HEK293 (cell line): ENCODE data around the gene PNPLA5.

Source experiments
- CTCF ChIA-PET: fragments of 350-600 bp; formaldehyde crosslinking; extraction: SDS; loops from one replicate; lab custom pipeline; 2021; ENCODE audit warnings: antibody characterized with exemption; lab: Yijun Ruan, JAX
- POLR2A ChIA-PET: fragments of 300-600 bp; formaldehyde crosslinking; extraction: SDS; loops from one replicate; lab custom pipeline; 2020; ENCODE audit warnings: antibody characterized with exemption, inconsistent platforms; lab: Yijun Ruan, JAX
- H3K27ac ChIP-seq: fragments of 200-500 bp; sonication (Bioruptor generic); 2 replicates; pipeline ENCODE4 v1.5.1; 2014; ENCODE audit warnings: low read depth, low read length, control low read depth, inconsistent platforms; ENCODE audit errors: extremely low read depth
- H3K36me3 ChIP-seq, 2 experiments: fragments of 200-500 bp in 1 of 2; sonication (Bioruptor generic) in 1 of 2; 1 replicate in 1 of 2; 2 replicates in 1 of 2; pipeline ENCODE4 v1.5.1; 2014 to 2017; ENCODE audit warnings: inconsistent platforms in 2 of 2, low read length in 2 of 2; ENCODE audit not compliant: control insufficient read depth in 2 of 2, insufficient read depth in 1 of 2
- H3K4me1 ChIP-seq: fragments of 200-500 bp; sonication (Bioruptor generic); 2 replicates; pipeline ENCODE4 v1.5.1; 2014; ENCODE audit warnings: mild to moderate bottlenecking, low read length, inconsistent platforms; ENCODE audit not compliant: control insufficient read depth, insufficient read depth
- H3K4me3 ChIP-seq: 2 replicates; pipeline ENCODE4 v1.5.1; 2011; ENCODE audit warnings: low read depth, mild to moderate bottlenecking, control low read depth, low read length, moderate library complexity
- H3K9me3 ChIP-seq: fragments of 200-500 bp; sonication (Bioruptor generic); 2 replicates; pipeline ENCODE4 v1.5.1; 2014; ENCODE audit warnings: low read depth, low read length, inconsistent platforms; ENCODE audit not compliant: control insufficient read depth, insufficient read depth
- BCL11B ChIP-seq: fragments of 450-650 bp; formaldehyde crosslinking; IDR thresholded peaks from 2 replicates; pipeline ENCODE4 v1.5.1; 2016; ENCODE audit warnings: low read depth, missing biosample characterization, missing genetic modification characterization
- EGR2 ChIP-seq: fragments of 450-650 bp; formaldehyde crosslinking; IDR thresholded peaks from 2 replicates; pipeline ENCODE4 v1.5.1; 2016; ENCODE audit warnings: low read depth, missing biosample characterization, missing genetic modification characterization
- IKZF3 ChIP-seq: fragments of 450-650 bp; IDR thresholded peaks from 2 replicates; pipeline ENCODE4 v1.5.0; 2018; ENCODE audit warnings: missing biosample characterization, mild to moderate bottlenecking, missing genetic modification characterization, moderate library complexity
- MEIS1 ChIP-seq: sonication (generic); formaldehyde crosslinking; IDR thresholded peaks from 2 replicates; pipeline ENCODE4 v1.8.1; 2022; ENCODE audit warnings: missing genetic modification reagents, mild to moderate bottlenecking, borderline replicate concordance
- TSHZ1 ChIP-seq: fragments of 450-650 bp; formaldehyde crosslinking; IDR thresholded peaks from 2 replicates; pipeline ENCODE4 v1.5.1; 2016; ENCODE audit warnings: missing biosample characterization, missing genetic modification characterization, borderline replicate concordance
- YY1 ChIP-seq: fragments of 450-650 bp; formaldehyde crosslinking; IDR thresholded peaks from 2 replicates; pipeline ENCODE4 v1.5.1; 2018; ENCODE audit warnings: missing biosample characterization, missing genetic modification characterization
- ZBTB17 ChIP-seq: fragments of 450-650 bp; formaldehyde crosslinking; IDR thresholded peaks from 2 replicates; pipeline ENCODE4 v1.5.1; 2016; ENCODE audit warnings: missing biosample characterization, missing genetic modification characterization
- ZBTB21 ChIP-seq: fragments of 450-650 bp; formaldehyde crosslinking; IDR thresholded peaks from 2 replicates; pipeline ENCODE4 v1.5.1; 2017; ENCODE audit warnings: missing biosample characterization, missing genetic modification characterization
- ZBTB8A ChIP-seq: fragments of 450-650 bp; formaldehyde crosslinking; IDR thresholded peaks from 2 replicates; pipeline ENCODE4 v1.5.1; 2016; ENCODE audit warnings: missing biosample characterization, missing genetic modification characterization
- ZFHX2 ChIP-seq: fragments of 450-650 bp; formaldehyde crosslinking; conservative IDR thresholded peaks from 2 replicates; pipeline ENCODE4 v1.5.1; 2016; ENCODE audit warnings: missing biosample characterization, missing genetic modification characterization
- ZFP69B ChIP-seq: fragments of 450-650 bp; formaldehyde crosslinking; IDR thresholded peaks from 2 replicates; pipeline ENCODE4 v1.5.1; 2016; ENCODE audit warnings: missing biosample characterization, missing genetic modification characterization
- ZNF211 ChIP-seq: fragments of 450-650 bp; formaldehyde crosslinking; IDR thresholded peaks from 2 replicates; pipeline ENCODE4 v1.5.1; 2016; ENCODE audit warnings: low read depth, missing biosample characterization, missing genetic modification characterization
- ZNF223 ChIP-seq: fragments of 450-650 bp; formaldehyde crosslinking; IDR thresholded peaks from 2 replicates; pipeline ENCODE4 v1.5.1; 2016; ENCODE audit warnings: missing biosample characterization, missing genetic modification characterization
- ZNF302 ChIP-seq: fragments of 450-650 bp; formaldehyde crosslinking; IDR thresholded peaks from 2 replicates; pipeline ENCODE4 v1.5.1; 2016; ENCODE audit warnings: missing biosample characterization, missing genetic modification characterization, low read depth
- ZNF362 ChIP-seq: fragments of 450-650 bp; formaldehyde crosslinking; IDR thresholded peaks from 2 replicates; pipeline ENCODE4 v1.5.1; 2016; ENCODE audit warnings: missing biosample characterization, missing genetic modification characterization
- ZNF404 ChIP-seq: fragments of 450-650 bp; formaldehyde crosslinking; IDR thresholded peaks from 2 replicates; pipeline ENCODE4 v1.5.1; 2017; ENCODE audit warnings: missing biosample characterization, missing genetic modification characterization
- ZNF416 ChIP-seq: fragments of 450-650 bp; formaldehyde crosslinking; IDR thresholded peaks from 2 replicates; pipeline ENCODE4 v1.5.1; 2016; ENCODE audit warnings: missing biosample characterization, missing genetic modification characterization
- ZNF433 ChIP-seq: fragments of 450-650 bp; formaldehyde crosslinking; IDR thresholded peaks from 2 replicates; pipeline ENCODE4 v1.5.1; 2016; ENCODE audit warnings: missing biosample characterization, missing genetic modification characterization, low read depth
- ZNF558 ChIP-seq: fragments of 450-650 bp; formaldehyde crosslinking; IDR thresholded peaks from 2 replicates; pipeline ENCODE4 v1.5.1; 2016; ENCODE audit warnings: missing biosample characterization, missing genetic modification characterization
- ZNF585B ChIP-seq: fragments of 450-650 bp; formaldehyde crosslinking; IDR thresholded peaks from 2 replicates; pipeline ENCODE4 v1.5.1; 2016; ENCODE audit warnings: missing biosample characterization, missing genetic modification characterization
- ZNF626 ChIP-seq: fragments of 450-650 bp; sonication (Bioruptor Pico); formaldehyde crosslinking; IDR thresholded peaks from 2 replicates; pipeline ENCODE4 v1.5.1; 2018; ENCODE audit warnings: missing biosample characterization, missing genetic modification characterization, inconsistent platforms
- ZNF768 ChIP-seq: fragments of 450-650 bp; formaldehyde crosslinking; IDR thresholded peaks from 2 replicates; pipeline ENCODE4 v1.5.1; 2018; ENCODE audit warnings: missing biosample characterization, mild to moderate bottlenecking, missing genetic modification characterization
- ZNF785 ChIP-seq: fragments of 450-650 bp; formaldehyde crosslinking; IDR thresholded peaks from 2 replicates; pipeline ENCODE4 v1.5.1; 2016; ENCODE audit warnings: missing biosample characterization, missing genetic modification characterization
- ZXDB ChIP-seq: fragments of 450-650 bp; formaldehyde crosslinking; IDR thresholded peaks from 2 replicates; pipeline ENCODE4 v1.5.1; 2016; ENCODE audit warnings: missing biosample characterization, missing genetic modification characterization
- TF ChIP-seq, protein P1 (sequence below): fragments of 450-650 bp; formaldehyde crosslinking; IDR thresholded peaks from 2 replicates; pipeline ENCODE4 v1.5.1; 2016; ENCODE audit warnings: missing biosample characterization, missing genetic modification characterization

The PNPLA5 gene

GRCh38 chr22:43891360-43892182 is at the start of gene PNPLA5 (continued):
- TF ChIP-seq ZXDB (tag by site-specific recombination), result no peak
- TF ChIP-seq ZNF626 (tag by site-specific recombination), result no peak
- no peak for TF ChIP-seq ZNF585B (tag by site-specific recombination)
- no peak for TF ChIP-seq BCL11B (tag by site-specific recombination)
- no peak for TF ChIP-seq IKZF3 (tag by site-specific recombination)
- peak; percentile 87 for TF ChIP-seq ZBTB17 (tag by site-specific recombination)
- no peak for TF ChIP-seq ZFP69B (tag by site-specific recombination)
- no peak for TF ChIP-seq ZNF211 (tag by site-specific recombination)
- TF ChIP-seq TSHZ1 (tag by site-specific recombination), result no peak
- no peak for TF ChIP-seq ZNF785 (tag by site-specific recombination)
- no peak for TF ChIP-seq ZNF416 (tag by site-specific recombination)
- peak; percentile 29; the same call in 1 of the 2 replicates for TF ChIP-seq ZBTB8A (tag by site-specific recombination)
- TF ChIP-seq EGR2 (tag by site-specific recombination), result peak; percentile 46; the same call in 1 of the 2 replicates
- TF ChIP-seq, protein P1, sequence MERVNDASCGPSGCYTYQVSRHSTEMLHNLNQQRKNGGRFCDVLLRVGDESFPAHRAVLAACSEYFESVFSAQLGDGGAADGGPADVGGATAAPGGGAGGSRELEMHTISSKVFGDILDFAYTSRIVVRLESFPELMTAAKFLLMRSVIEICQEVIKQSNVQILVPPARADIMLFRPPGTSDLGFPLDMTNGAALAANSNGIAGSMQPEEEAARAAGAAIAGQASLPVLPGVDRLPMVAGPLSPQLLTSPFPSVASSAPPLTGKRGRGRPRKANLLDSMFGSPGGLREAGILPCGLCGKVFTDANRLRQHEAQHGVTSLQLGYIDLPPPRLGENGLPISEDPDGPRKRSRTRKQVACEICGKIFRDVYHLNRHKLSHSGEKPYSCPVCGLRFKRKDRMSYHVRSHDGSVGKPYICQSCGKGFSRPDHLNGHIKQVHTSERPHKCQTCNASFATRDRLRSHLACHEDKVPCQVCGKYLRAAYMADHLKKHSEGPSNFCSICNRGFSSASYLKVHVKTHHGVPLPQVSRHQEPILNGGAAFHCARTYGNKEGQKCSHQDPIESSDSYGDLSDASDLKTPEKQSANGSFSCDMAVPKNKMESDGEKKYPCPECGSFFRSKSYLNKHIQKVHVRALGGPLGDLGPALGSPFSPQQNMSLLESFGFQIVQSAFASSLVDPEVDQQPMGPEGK (tag by site-specific recombination), result peak; percentile 30; the same call in 1 of the 2 replicates
- 0 out of 2 replicates have a peak, but pooled peaks have one; percentile 4 for TF ChIP-seq ZFHX2 (tag by site-specific recombination)

GRCh38 chr22:43941449-43941848 is 49.6 kb upstream of the PNPLA5 start:
- POLR2A ChIA-PET, result no interaction called here
- no peak overlapping the region for H3K4me3 ChIP-seq
- TF ChIP-seq MEIS1 (CRISPR knock-in tag) (no peak), ZNF768 (tag by site-specific recombination) (0 out of 2 replicates have a peak, but pooled peaks have one; percentile 23)
- TF ChIP-seq, all 188 proteins: peak for 1

GRCh38 chr22:43931771-43932170 is 40.0 kb upstream of the PNPLA5 start:
- POLR2A ChIA-PET, result interaction anchor here (0.8 to 1.2 kb wide), 2 partner anchors 8 to 14 kb away, joined by 3 to 4 read pairs; partner anchors contain the start of gene PNPLA3
- H3K36me3 ChIP-seq, result peaks cover 0 to 19% of the 10 kb centered on the region in 2 experiments; a peak in 2 of 3 replicates

More at GRCh38 chr22:43941449-43941848, 49.6 kb upstream of the PNPLA5 start:
- no peak overlapping the region for H3K27ac ChIP-seq
- no peaks in the 10 kb centered on the region for H3K9me3 ChIP-seq
- H3K4me1 ChIP-seq, result no peaks in the 10 kb centered on the region
- peaks cover 0 to 23% of the 10 kb centered on the region in 2 experiments; a peak in 1 of 3 replicates for H3K36me3 ChIP-seq
- CTCF ChIA-PET, result interaction anchor here (0.6 to 11.4 kb wide), 8 partner anchors 11 to 743 kb away, joined by 3 to 109 read pairs (median 4); partner anchors contain the start of gene SAMM50

More at GRCh38 chr22:43931771-43932170, 40.0 kb upstream of the PNPLA5 start:
- CTCF ChIA-PET, result interaction anchor here (8.8 kb wide), 1 partner anchor 13 kb away, joined by 60 read pairs; no protein-coding TSS in a partner anchor
- Histone ChIP-seq H3K9me3 (no peaks in the 10 kb centered on the region), H3K4me3 (no peak overlapping the region), H3K27ac (no peak overlapping the region), H3K4me1 (no peaks in the 10 kb centered on the region)
- TF ChIP-seq ZNF362 (tag by site-specific recombination), result no peak
- TF ChIP-seq ZNF223, result no peak
- no peak for TF ChIP-seq ZBTB21 (tag by site-specific recombination)
- no peak for TF ChIP-seq ZNF404 (tag by site-specific recombination)
- no peak for TF ChIP-seq ZNF433 (tag by site-specific recombination)
- TF ChIP-seq YY1 (tag by site-specific recombination), result no peak
- TF ChIP-seq ZNF558 (tag by site-specific recombination), result no peak
- no peak for TF ChIP-seq ZNF416 (tag by site-specific recombination)
- no peak for TF ChIP-seq ZNF302 (tag by site-specific recombination)
